Suppressor macrophage (primary cell): Measurements from ENCODE around the gene GSK3A.

Experiments used
- DNase-seq, 4 experiments: peaks; one replicate each; pipeline ENCODE4 v3.0.0-alpha.2; 2020 to 2022

The GSK3A gene

DNA sequence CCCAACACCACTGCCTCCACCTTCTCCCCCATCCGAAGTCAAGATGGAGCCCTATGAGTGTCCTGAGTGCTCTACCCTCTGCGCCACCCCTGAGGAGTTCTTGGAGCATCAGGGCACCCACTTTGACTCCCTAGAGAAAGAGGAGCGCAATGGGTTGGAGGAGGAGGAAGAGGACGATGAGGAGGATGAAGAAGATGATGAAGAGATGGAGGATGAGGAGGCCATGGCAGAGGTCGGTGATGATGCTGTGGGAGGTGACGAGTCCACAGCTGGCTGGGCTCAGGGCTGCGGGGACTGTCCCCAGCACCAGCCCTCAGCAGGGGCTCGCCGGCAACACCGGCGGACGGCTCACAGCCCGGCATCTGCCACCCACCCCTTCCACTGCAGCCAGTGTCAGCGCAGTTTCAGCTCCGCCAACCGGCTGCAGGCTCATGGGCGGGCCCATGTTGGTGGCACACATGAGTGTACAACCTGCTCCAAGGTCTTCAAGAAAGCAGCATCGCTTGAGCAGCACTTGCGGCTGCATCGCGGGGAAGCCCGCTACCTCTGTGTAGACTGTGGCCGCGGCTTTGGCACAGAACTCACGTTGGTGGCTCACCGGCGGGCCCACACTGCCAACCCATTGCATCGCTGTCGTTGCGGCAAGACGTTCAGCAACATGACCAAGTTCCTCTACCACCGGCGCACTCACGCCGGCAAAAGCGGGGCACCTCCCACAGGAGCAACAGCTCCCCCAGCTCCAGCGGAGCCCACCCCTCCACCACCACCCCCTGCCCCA, 17.3 kb downstream of the GSK3A start:
- DNase-seq: no peak

DNA sequence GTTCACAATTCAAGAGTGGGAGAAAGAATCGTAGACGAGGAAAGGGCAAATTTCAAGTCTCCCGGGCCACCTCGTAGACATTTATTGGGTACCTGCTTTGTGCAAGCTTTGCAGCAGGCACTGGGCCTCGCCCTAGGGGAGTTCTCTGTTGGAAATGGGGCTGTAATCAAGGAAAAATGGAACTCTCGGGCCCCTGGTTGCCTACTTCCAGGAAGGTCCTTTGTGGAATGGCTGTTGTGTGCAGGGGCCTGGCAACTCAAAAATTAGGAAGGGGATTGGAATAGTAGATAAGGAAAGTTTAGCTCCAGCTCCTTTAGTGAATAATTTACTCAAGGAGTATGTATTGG, 21.7 kb downstream of the GSK3A start:
- DNase-seq: no peak

DNA sequence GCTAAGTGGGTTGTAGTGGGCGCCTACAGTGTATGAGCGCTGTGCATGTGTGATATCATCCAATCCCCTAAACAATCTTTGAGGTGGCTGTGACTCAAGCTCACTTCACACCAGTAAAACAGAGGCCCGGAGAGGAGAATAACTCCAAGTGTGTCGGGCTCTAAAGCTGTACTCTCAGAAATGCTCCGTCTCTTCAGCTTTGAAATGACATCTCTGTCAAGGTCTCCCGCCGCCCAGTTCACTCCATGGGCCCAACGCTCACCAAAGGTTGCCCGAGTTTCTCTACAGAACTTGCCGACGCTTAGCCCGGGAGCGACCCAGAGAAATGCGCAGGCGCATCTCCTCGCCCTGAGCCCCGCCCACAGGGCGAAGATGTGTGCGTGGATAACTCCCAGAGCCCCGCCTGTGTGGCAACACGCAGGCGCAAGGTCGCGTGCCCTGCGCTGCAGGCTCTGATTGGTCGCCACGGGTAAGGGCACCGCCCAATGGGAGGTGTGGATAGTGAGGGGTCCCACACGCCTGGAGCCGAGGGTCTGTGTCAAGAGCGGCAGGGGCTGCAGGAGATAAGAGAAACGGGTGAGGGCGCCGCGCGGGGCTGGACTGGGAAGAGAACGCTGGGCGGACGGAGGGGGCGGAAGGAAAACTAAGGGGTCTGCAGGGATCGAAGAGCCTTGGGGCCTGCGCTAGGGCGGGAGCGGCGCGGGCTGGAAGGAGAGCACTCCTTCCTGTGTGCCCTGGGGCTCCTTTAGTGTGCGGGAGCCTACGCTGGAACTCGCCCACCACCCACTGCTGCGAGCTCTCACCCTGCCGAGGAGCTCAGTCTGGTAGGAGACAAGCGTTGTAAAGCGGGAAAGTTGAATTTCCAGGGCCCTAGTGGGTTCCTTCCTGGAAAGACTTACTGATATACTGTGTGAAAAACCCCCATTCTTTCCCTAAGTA, 22.3 kb downstream of the GSK3A start, which contains the start of gene ZNF526:
ZNF526 (plus strand) TSS at position 501 of the 939 bp plus-strand sequence. CDS start 4,092 bp downstream, outside the sequence.
- peak; percentile 99 for DNase-seq

DNA sequence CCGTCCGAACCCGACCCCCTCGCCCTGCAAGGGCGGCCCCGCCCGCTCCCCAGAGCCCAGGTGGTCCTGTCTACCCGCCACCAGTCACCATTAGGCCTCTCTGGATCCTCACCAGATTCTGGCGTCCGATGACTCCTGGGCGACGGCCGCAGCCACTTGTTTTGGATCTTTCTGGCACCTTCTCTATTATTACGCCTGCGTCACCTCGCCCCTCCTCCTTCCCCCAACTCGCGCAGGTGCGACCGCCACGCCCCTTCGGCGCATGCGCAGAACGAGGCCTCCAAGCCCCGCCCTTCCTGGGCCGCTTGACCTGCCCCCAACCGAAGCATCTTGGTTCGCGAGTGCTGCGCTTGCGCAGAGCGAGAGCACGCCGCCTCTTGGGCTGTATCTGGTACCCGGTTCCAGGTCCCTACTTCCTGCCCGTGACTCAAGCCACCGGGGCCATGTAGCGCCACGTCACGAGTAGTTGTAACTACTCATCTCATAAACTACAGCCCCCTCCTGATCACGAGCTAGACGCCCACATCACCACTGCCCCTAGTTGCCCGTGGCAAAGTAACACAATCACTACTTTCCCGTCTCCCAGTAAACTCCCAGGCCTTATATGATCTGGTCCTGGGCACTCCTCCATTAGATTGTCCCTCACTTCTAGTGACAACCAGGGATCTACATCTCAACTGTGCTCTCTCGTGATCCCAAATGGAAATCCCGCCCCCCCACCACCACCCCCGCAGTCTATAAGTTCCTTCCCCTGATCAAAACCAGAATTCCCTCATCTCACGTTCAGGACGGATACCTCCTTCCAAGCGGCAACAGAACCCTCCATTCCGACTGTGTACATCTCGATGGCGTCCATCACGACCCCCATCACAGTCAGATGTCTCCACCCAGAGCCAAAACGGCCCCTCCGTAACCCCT, 24.6 kb downstream of the GSK3A start, which contains the start of gene DEDD2:
DEDD2 (minus strand) TSS at position 158 of the 918 bp plus-strand sequence. CDS start 670 bp downstream, outside the sequence.
- peak; percentile 98 to 99 (median 98) for DNase-seq

DNA sequence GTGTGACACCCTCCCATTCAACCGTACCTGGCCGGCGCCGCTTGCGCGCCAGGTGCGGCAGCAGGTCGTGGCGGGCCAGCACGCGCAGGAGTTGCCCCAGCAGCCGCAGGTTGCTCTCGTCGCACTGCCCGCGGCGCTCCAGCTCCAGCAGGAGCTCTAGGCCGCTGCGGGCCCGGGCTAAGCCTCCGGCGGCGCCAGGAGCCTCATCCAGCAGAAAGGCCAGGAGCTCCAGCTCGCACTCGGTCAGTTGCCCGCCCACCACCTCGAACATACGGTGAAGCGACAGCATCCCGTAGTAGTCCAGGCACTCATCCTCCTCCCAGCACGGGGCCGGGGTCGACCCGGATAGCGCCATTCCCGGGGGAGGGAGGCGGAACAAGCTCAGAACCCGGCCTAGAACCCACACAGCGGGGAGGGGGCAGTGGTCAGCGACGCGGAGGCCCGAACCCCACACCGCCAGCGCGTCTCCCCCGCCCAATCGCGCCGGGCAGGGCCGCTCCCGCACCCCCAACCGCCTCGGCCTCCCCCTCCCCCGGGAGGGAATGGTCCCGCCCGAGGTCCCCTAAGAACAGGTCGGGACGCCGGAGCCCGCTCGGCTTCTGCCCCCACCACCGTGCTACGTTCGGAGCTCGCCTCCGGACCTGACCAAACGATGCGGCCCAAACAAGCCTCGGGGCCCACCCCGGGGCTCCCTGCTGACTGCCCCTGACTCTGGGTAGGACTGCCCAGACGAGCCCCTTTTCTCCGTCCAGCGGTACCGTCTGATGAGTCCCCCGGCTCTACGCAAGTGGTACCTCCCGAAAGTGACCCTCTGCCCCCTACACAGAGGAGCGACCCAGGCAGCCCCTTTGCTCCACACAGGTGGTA, 25.5 kb downstream of the GSK3A start:
- DNase-seq: peak; percentile 28 to 65 (median 50)

DNA sequence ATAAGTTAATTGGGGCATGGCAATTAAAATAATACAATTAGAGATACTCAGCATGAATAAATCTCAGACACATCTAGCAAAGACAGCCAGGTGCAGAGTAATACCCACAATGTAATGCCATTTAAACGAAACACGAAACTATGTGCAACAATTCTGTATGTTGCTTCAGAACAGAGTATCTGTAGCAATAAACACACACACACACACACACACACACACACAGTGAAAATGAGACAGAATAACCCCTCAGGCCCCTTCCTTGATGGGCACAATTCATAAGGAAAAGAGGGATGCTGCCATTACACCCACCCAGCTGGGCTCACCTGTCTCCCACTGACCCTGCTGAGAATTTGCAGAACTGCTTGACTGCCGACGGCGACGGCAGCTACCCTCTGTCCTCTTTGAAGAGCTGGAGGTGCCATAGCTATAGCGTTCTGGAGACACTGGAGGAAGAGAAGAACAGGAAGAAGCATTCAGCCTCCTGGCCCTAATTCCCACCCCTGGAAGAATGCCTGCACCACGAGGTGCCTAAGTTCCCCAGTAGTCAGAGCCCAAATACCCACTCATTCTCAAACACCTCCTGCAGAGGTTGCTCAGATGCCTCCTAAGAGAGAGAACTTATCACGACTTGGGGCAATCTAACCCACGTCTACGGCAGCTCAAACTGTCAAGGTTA, 27.5 kb downstream of the GSK3A start:
- DNase-seq: peak in 3 of 4 experiments; percentile 33 to 56 (median 43)

DNA sequence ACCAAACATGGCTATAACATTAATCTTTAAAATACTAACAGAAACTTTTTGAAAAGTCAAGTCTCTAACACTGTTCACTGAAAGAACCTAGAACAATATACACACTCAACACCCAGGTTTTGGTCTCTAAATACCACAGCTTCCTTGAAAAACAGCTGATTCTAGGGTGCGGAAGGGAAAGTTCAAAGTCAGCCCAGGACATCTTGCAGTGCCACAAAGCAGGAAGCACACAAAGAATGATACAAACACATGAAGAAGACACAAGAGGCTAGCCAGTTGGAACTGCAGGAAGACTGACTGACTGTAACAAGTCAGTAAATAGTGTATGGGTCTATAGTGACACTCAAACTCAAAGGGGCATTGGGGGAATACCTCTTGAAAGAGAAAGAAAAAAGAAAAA, 29.5 kb downstream of the GSK3A start:
- peak; percentile 54 to 79 (median 64) for DNase-seq

DNA sequence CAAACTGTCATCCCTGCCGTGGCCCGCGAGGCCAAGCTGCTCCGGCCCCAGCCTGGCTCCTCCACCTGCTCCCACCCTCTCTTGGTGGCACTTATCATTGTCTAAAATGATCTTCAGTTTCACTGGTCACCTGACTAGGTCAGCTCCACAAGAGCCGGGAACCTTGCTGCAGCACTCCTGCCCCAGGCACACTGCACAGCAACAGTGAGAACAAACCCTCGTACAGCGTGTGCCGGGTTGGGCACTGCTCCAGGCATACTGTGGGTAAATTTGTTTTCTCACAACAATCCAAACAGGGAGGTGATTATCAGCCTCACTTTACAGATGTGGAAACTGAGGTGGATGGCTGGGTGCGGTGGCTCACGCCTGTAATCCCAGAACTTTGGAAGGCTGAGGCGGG, 33.8 kb downstream of the GSK3A start:
- no peak for DNase-seq

DNA sequence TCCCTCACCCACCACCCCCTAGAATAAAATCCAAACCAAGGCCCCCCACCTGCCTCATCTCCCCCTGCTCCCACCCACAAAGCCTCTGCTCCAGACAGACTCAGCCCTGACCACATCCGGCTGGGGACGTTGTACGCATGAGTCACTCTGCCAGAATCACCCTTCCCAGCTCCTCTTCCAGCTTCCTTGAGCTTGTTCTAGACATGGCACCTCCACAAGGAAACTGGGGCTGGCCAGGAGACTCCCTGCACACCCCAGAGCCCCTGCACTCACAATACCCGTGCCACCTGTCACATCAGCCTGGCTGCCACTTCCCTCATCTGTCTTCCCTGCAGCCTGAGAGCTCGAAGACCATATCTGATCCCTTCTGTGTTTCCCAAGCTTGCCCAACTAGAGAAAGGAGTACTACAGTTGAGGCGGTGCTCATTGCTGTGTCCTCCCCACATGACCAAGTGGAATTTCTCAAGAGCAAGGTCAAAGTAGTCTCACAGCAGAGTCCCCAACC, 34.6 kb downstream of the GSK3A start:
- peak; percentile 69 to 87 (median 81) for DNase-seq

DNA sequence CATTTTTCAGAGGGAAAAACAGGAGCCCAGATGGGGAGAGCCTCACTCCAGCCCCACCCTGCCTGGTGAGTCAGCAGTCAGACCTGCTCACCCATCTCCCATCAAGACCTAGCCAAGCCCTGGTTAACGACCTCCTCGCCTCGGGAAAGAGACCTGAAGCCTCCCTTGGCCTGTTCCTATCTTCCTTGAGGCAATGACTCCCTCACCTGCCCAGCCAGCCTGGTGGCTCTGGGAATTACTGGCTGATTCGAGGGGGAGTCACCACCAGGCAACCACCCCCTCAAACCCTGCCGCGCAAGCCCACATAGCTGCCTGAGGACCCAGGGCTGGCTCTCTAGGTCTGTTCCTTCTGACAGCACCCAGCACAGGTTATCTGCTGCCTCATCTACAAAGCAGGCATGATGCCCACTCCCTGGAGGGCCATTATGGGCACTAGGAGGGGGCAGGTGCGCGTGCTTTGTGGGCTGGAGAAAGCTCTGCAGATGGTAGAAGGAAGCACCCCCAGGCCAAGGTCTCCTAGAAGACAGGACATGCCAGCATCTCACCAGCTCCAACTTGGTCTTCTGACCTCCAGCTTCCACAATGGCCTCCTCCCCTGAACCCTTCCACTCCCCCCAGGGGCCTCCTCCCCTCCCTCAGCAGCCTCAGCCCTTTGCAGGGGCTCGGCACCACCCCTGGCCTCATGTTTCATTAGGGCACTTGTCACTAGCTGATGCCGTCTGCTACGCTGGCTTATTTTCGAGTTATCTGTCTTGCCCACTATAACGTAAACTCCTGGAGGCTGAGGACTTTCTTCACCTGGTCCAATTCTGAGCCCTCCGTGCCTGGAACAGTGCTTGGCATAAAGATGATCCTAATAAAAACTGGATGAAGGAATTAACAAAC, 35.3 kb downstream of the GSK3A start:
- DNase-seq: no peak

DNA sequence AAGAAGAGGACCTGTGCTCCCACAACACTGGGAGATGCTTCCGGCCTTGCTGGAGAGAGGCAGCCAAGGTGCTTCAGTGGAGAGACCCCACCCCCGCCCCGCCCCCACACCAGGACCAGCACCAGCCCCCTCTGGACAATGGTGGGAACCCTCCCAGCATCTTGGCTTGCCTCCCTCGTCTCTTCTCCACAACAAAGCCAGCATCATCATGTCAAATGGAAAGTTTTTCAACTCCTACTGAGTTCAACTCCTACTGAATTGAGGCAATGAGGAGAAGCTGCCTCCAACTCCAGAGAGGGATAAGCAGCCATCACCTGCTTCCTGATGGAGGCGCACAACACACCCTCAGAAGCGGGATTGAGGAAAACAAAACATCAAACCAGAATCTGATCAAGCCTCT, 37.7 kb downstream of the GSK3A start:
- DNase-seq: no peak

DNA sequence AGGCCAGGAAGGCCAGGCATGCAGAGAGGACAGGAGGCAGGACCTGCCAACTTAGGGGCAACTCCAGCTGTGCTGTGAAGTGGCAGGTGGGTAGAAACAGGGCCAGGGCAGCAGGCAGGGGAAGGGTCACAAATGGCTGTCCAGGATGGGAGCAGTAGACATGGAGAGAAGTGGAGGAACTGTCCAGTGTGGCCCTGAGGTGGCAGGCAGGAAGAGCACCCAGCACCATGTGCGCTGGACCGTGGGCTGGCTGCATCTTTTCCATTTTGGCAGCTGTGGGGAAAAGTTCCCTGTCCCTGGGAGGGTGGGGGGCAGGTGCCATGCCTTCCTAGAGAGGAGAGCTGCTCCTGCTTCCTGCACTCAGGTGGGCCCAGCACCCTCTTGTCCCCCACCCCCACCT, 38.7 kb downstream of the GSK3A start:
- no peak for DNase-seq

DNA sequence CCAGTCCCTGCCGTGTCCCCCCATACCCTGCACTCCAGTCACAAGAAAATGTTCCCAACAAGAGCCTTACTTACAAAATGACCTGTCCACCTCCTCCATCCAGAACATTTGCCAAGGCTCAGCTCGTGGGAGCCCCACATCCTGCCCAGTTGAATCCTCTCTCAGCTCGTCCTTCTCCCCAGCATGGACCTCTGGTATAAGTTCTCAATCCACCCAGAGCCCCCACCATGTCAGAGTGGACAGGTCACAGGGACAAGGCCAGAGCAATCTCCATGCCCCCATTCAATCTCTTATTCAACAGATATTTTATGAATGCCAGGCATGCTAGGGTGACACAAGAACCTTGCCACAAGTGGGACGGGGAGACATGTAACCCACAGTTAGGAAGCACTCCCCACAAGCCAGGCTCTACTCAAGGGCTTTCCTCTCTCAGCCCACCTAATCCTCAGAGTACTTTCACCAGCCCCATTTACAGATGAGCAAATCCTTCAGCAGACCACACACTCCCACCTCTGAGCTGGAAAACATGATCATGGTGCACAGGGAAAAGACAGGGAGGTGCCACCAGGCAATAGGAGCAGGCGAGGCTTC, 40.0 kb downstream of the GSK3A start:
- peak; percentile 65 to 87 (median 78) for DNase-seq

DNA sequence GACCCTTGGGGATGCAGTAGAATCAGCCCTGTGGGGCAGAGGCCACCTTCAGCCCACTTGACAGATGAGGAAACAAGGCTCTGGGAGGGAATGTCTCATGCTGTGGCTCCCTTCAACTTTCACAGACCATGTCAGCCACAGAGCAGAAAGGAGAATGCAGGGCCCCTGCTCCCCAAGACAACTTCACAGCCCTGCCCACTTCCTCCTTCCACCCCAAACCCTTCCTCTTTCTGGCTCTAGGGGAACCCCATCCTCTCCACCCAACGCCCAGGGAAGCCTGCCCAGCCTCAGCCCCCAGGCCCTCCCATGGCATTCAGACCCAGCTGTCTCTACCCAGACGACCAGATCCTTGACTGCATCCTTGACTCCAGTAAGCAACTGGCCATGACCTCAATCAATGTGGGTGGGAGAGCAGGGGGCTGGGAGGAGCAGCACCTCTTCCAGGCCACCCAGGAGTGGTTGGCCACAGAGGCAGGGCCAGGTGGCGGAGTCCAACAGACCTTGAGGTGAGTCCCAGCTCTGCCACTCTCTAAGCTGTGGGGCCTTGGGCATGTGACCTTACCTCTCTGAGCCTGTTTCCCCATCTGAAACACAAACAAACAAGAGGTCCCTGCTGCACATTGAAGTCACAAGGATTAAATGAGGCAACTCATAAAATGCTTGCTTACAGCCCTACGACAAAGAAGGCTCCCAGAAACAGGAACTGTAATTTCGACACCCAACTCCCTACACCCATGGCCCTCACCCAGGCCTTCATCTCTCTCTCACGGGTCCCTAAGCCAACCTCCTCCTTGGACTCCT, 40.7 kb downstream of the GSK3A start:
- DNase-seq: peak; percentile 93 to 97 (median 94)

DNA sequence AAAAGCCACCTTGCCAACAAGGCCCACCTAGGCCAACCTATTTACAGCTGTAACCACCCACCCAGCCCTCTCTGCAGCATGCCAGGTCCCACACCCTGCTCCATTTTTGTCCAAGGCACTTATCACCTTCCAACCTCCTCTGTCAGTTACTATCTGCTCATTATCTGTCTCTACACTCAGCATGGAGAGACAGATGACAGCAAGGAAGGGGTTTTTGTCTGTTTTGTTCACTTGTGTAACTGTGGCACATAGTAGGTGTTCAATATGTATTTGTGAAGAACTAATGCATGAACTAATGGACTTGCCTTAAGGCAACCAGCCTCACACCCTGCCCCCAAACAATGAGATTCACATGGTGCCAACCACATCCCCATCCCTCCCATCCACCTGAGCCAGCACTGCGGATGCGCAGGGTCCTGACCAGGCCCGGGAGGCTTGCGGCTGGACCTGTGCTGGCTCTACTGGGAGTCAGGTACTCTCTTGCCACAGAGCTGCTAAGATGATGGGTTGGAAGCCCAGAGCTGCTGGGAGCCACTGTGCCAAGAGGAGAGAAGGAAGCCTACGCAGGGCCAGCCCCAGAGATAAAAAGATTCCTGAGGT, 42.2 kb downstream of the GSK3A start:
- DNase-seq: no peak

DNA sequence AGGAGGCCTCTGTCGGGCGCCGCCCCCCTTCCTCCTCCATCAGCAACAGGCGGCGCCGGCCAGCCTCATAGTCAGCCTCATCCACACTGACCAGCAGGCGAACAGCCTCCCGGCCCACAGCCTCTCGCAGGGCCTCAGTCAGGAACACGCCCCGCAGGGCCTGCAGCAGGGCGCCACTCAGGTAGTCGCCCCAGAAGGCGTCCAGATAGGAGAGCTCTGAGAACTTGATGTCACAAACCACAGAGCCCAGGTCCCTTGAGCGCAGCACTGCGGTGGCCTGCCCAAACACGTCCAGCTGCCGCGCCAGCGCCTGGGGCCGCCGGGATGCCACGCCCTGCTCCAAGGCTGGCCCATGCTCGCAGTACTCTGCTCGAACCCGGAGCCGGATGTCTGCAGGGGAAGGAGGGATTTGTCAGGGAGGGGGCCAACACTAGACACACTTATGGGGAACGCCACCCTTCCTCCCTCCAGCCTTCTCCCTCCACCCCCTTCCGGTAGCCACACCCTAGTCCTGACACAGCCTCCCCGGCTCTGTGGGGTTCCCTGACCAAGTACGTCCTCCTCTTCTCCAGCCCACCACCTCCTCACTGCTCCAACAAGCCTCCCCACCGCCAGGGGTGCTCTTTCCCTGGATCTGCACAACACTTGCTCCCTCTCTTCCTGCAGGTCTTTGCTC, 42.8 kb downstream of the GSK3A start:
- peak; percentile 69 to 87 (median 80) for DNase-seq
